ENCODE data around the gene CARD11. TPM values are rescaled to one million over a fixed set of nuclear protein-coding genes. Genes with fewer than 3 reads are reported as not detected.

Gene CARD11
- polyA plus RNA-seq, 1 of the 3 experiments (the other 2 are of a cell fraction): not detected

DNA sequence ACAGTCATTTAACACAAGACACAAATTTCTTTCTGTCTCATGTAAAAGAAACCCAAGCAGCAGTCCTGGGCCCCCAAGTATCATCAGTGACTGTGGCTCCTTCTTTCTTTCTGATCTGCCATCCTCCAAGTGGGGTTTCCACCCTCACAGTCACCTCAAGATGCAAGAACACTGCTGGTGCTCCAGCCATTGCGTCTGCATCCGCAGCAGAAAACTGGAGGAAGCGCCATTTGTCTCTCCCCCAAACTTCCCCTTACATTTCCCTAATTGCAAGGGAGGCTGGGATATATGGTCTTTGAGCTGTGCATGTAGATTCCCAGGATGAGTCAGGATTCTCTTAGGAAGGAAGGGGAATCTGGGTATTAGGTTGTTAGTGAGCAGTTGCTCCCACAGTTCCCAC lies 138.6 kb downstream of the CARD11 start:
- H3F3A ChIP-seq (replicated peaks; ENCODE audit: insufficient read depth): no peaks in the 10 kb centered on the region
- H3K27ac ChIP-seq (ENCODE audit: low read depth in 2 of 2, low read length in 1 of 2): no peak overlapping the region
- no peaks in the 10 kb centered on the region for H3K27me3 ChIP-seq (ENCODE audit: insufficient read depth)
- no peaks in the 10 kb centered on the region for H3K4me1 ChIP-seq (ENCODE audit: control insufficient read depth in 1 of 2, insufficient read depth in 2 of 2, low read depth in 1 of 2, low read length in 1 of 2)
- no peaks in the 10 kb centered on the region for H3K79me2 ChIP-seq (ENCODE audit: insufficient read depth)
- ChIA-PET POLR2A (no interaction called here), CTCF (interaction anchor here (0.9 to 2.5 kb wide), 6 partner anchors 10 to 234 kb away, joined by 3 to 9 read pairs (median 4); no protein-coding TSS in a partner anchor)
- WGBS (ENCODE audit: low lambda C conversion rate): 84% methylated on average over 3 of the region's 3 CpGs
- no peak overlapping the region for H3K4me3 ChIP-seq (ENCODE audit: low read depth in 2 of 2, low read length in 1 of 2)
- no peak for TF ChIP-seq EZH2phosphoT487 (IDR thresholded peaks at IDR 0.05; ENCODE audit: borderline replicate concordance, low read depth)
- TF ChIP-seq EP300 (IDR thresholded peaks at IDR 0.05; ENCODE audit: borderline replicate concordance in 1 of 2, low read depth in 1 of 2, low read length in 1 of 2): no peak
- TF ChIP-seq, protein P1, sequence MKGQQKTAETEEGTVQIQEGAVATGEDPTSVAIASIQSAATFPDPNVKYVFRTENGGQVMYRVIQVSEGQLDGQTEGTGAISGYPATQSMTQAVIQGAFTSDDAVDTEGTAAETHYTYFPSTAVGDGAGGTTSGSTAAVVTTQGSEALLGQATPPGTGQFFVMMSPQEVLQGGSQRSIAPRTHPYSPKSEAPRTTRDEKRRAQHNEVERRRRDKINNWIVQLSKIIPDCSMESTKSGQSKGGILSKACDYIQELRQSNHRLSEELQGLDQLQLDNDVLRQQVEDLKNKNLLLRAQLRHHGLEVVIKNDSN (IDR thresholded peaks at IDR 0.05; ENCODE audit: borderline replicate concordance, low read depth): no peak
- no peak for TF ChIP-seq CHD2 (IDR thresholded peaks at IDR 0.05; ENCODE audit: low read length, partially characterized antibody)
- TF ChIP-seq RXRA (IDR thresholded peaks at IDR 0.05; ENCODE audit: borderline replicate concordance, low read depth): no peak
- TF ChIP-seq, protein P2, sequence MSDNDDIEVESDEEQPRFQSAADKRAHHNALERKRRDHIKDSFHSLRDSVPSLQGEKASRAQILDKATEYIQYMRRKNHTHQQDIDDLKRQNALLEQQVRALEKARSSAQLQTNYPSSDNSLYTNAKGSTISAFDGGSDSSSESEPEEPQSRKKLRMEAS (IDR thresholded peaks at IDR 0.05; ENCODE audit: low read depth): no peak
- TF ChIP-seq GABPA (IDR thresholded peaks at IDR 0.05; ENCODE audit: low read depth): no peak
- TF ChIP-seq SIN3A (IDR thresholded peaks at IDR 0.05; ENCODE audit: borderline replicate concordance, low read depth, low read length): no peak
- no peak for TF ChIP-seq SMC3 (IDR thresholded peaks at IDR 0.05; ENCODE audit: low read depth, low read length)
- TF ChIP-seq RCOR1 (IDR thresholded peaks at IDR 0.05; ENCODE audit: low read length): no peak
- TF ChIP-seq MXI1 (IDR thresholded peaks at IDR 0.05; ENCODE audit: low read depth, low read length): no peak
- TF ChIP-seq NRF1 (IDR thresholded peaks at IDR 0.05; ENCODE audit: low read depth, low read length): no peak
- TF ChIP-seq FOSL2 (IDR thresholded peaks at IDR 0.05; ENCODE audit: borderline replicate concordance, low read depth): no peak
- TF ChIP-seq, protein P3, sequence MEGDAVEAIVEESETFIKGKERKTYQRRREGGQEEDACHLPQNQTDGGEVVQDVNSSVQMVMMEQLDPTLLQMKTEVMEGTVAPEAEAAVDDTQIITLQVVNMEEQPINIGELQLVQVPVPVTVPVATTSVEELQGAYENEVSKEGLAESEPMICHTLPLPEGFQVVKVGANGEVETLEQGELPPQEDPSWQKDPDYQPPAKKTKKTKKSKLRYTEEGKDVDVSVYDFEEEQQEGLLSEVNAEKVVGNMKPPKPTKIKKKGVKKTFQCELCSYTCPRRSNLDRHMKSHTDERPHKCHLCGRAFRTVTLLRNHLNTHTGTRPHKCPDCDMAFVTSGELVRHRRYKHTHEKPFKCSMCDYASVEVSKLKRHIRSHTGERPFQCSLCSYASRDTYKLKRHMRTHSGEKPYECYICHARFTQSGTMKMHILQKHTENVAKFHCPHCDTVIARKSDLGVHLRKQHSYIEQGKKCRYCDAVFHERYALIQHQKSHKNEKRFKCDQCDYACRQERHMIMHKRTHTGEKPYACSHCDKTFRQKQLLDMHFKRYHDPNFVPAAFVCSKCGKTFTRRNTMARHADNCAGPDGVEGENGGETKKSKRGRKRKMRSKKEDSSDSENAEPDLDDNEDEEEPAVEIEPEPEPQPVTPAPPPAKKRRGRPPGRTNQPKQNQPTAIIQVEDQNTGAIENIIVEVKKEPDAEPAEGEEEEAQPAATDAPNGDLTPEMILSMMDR (IDR thresholded peaks at IDR 0.05): no peak
- TF ChIP-seq GATA2 (CRISPR knock-in tag; IDR thresholded peaks at IDR 0.05): no peak
- TF ChIP-seq, protein P4, sequence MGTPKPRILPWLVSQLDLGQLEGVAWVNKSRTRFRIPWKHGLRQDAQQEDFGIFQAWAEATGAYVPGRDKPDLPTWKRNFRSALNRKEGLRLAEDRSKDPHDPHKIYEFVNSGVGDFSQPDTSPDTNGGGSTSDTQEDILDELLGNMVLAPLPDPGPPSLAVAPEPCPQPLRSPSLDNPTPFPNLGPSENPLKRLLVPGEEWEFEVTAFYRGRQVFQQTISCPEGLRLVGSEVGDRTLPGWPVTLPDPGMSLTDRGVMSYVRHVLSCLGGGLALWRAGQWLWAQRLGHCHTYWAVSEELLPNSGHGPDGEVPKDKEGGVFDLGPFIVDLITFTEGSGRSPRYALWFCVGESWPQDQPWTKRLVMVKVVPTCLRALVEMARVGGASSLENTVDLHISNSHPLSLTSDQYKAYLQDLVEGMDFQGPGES (IDR thresholded peaks at IDR 0.05; ENCODE audit: low read depth, low read length): no peak
- no peak for TF ChIP-seq MEF2A (IDR thresholded peaks at IDR 0.05; ENCODE audit: borderline replicate concordance, low read depth)
- TF ChIP-seq, protein P5, sequence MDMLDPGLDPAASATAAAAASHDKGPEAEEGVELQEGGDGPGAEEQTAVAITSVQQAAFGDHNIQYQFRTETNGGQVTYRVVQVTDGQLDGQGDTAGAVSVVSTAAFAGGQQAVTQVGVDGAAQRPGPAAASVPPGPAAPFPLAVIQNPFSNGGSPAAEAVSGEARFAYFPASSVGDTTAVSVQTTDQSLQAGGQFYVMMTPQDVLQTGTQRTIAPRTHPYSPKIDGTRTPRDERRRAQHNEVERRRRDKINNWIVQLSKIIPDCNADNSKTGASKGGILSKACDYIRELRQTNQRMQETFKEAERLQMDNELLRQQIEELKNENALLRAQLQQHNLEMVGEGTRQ (IDR thresholded peaks at IDR 0.05; ENCODE audit: borderline replicate concordance, low read depth, low read length): no peak
- TF ChIP-seq TAF1 (IDR thresholded peaks at IDR 0.05; ENCODE audit: borderline replicate concordance, low read depth, low read length): no peak
- no peak for TF ChIP-seq JUND (IDR thresholded peaks at IDR 0.05)
- no peak overlapping the region for H2AFZ ChIP-seq (ENCODE audit: low read depth)
- H3K9ac ChIP-seq: no peak overlapping the region
- H4K20me1 ChIP-seq (ENCODE audit: insufficient read depth): no peaks in the 10 kb centered on the region
- H3K36me3 ChIP-seq (replicated peaks in 1 of 2; ENCODE audit: control insufficient read depth in 1 of 2, insufficient read depth in 2 of 2, low read length in 1 of 2): no peaks in the 10 kb centered on the region
- no peak for DNase-seq
- no peak overlapping the region for H3K4me2 ChIP-seq
- no peaks in the 10 kb centered on the region for H3K9me3 ChIP-seq
- H3K9me2 ChIP-seq: no peaks in the 10 kb centered on the region

All from SK-N-SH (cell line).